H1 (cell line): ENCODE results near the gene GPR37.

ENCODE experiments used
- CHD1 ChIP-seq: IDR thresholded peaks from 2 replicates; pipeline ENCODE4 v1.6.1; 2012; ENCODE audit warnings: low read depth, low read length, improper control_type of control experiment
- EZH2 ChIP-seq: fragments of 200-600 bp; sonication (generic); IDR thresholded peaks from 2 replicates; pipeline ENCODE4 v1.7.1; 2012; ENCODE audit warnings: low read depth, mild to moderate bottlenecking, moderate library complexity, low read length, inconsistent platforms; ENCODE audit not compliant: severe bottlenecking
- JUN ChIP-seq: IDR thresholded peaks from 2 replicates; pipeline ENCODE4 v1.6.1; 2011; ENCODE audit warnings: low read depth, mild to moderate bottlenecking, improper control_type of control experiment, low read length
- KDM1A ChIP-seq: fragments of 200-600, 300-600 bp; sonication (generic); IDR thresholded peaks from 2 replicates; pipeline ENCODE4 v1.7.1; 2016; ENCODE audit warnings: mild to moderate bottlenecking, low read length, borderline replicate concordance
- POLR2A ChIP-seq, 2 experiments: IDR thresholded peaks; 1 replicate in 1 of 2; 2 replicates in 1 of 2; pipeline ENCODE4 v1.6.1; 2011; ENCODE audit warnings: low read depth in 2 of 2, low read length in 2 of 2, mild to moderate bottlenecking in 2 of 2; ENCODE audit errors: control extremely low read depth in 1 of 2
- POLR2AphosphoS5 ChIP-seq: IDR thresholded peaks from 2 replicates; pipeline ENCODE4 v1.6.1; 2011; ENCODE audit warnings: low read depth, low read length
- RFX5 ChIP-seq: IDR thresholded peaks from 2 replicates; pipeline ENCODE4 v1.6.1; 2011; ENCODE audit warnings: low read depth, low read length, improper control_type of control experiment, borderline replicate concordance
- SP1 ChIP-seq: IDR thresholded peaks from 2 replicates; pipeline ENCODE4 v1.6.1; 2011; ENCODE audit warnings: low read depth, low read length
- SUZ12 ChIP-seq: fragments of 200-600 bp; sonication (generic); IDR thresholded peaks from 2 replicates; pipeline ENCODE4 v1.6.1; 2012; ENCODE audit warnings: mild to moderate bottlenecking, inconsistent platforms, low read length, moderate library complexity, mixed read lengths
- TF ChIP-seq, protein P1 (sequence below), 3 experiments: IDR thresholded peaks; 1 replicate in 2 of 3; 2 replicates in 1 of 3; pipeline versions ENCODE4 v1.5.1 to v1.6.1; 2011; ENCODE audit warnings: low read length in 3 of 3, mild to moderate bottlenecking in 3 of 3, inconsistent platforms in 2 of 3, low read depth in 1 of 3, moderate library complexity in 1 of 3; ENCODE audit not compliant: insufficient read depth in 1 of 3; ENCODE audit errors: control extremely low read depth in 1 of 3
- TF ChIP-seq, protein P2 (sequence below): IDR thresholded peaks from 2 replicates; pipeline ENCODE4 v1.6.1; 2012; ENCODE audit warnings: inconsistent platforms
- TF ChIP-seq, protein P3 (sequence below): IDR thresholded peaks from 2 replicates; pipeline ENCODE4 v1.6.1; 2011; ENCODE audit warnings: low read length, improper control_type of control experiment

DNA sequence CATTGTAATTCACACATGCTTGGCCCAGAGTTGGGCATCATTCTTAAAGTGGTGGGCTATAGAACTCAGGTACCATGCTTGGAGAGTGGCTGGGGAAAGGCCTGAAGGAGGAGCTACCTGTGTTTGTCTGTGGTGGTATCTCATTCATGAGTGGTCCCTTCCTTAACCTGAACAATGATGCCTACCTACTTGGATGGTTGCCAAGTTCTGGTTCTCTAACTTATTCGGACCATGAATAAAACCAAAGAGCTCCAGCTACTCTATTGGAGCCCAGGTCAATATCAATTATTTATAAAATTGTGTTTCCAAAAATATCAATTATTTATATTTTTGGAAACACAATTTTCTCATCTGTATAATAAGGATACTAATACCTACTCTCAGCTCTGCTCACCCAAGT lies 2.9 kb upstream of the GPR37 start:
- TF ChIP-seq SP1 (no peak), RFX5 (no peak), JUN (no peak), CHD1 (no peak), POLR2A (IDR thresholded peaks at IDR 0.05; ENCODE audit: control extremely low read depth in 1 of 2, low read depth in 2 of 2, low read length in 2 of 2) (no peak), SUZ12 (no peak), EZH2 (no peak), KDM1A (no peak), POLR2AphosphoS5 (no peak)
- TF ChIP-seq, protein P1, sequence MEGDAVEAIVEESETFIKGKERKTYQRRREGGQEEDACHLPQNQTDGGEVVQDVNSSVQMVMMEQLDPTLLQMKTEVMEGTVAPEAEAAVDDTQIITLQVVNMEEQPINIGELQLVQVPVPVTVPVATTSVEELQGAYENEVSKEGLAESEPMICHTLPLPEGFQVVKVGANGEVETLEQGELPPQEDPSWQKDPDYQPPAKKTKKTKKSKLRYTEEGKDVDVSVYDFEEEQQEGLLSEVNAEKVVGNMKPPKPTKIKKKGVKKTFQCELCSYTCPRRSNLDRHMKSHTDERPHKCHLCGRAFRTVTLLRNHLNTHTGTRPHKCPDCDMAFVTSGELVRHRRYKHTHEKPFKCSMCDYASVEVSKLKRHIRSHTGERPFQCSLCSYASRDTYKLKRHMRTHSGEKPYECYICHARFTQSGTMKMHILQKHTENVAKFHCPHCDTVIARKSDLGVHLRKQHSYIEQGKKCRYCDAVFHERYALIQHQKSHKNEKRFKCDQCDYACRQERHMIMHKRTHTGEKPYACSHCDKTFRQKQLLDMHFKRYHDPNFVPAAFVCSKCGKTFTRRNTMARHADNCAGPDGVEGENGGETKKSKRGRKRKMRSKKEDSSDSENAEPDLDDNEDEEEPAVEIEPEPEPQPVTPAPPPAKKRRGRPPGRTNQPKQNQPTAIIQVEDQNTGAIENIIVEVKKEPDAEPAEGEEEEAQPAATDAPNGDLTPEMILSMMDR (IDR thresholded peaks at IDR 0.05; ENCODE audit: control extremely low read depth in 1 of 3, insufficient read depth in 1 of 3, low read depth in 1 of 3, low read length in 3 of 3) = no peak
- TF ChIP-seq, protein P2, sequence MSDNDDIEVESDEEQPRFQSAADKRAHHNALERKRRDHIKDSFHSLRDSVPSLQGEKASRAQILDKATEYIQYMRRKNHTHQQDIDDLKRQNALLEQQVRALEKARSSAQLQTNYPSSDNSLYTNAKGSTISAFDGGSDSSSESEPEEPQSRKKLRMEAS = no peak
- TF ChIP-seq, protein P3, sequence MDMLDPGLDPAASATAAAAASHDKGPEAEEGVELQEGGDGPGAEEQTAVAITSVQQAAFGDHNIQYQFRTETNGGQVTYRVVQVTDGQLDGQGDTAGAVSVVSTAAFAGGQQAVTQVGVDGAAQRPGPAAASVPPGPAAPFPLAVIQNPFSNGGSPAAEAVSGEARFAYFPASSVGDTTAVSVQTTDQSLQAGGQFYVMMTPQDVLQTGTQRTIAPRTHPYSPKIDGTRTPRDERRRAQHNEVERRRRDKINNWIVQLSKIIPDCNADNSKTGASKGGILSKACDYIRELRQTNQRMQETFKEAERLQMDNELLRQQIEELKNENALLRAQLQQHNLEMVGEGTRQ = no peak
